Measurements from ENCODE around the gene ZNF469.

The ZNF469 gene

DNA sequence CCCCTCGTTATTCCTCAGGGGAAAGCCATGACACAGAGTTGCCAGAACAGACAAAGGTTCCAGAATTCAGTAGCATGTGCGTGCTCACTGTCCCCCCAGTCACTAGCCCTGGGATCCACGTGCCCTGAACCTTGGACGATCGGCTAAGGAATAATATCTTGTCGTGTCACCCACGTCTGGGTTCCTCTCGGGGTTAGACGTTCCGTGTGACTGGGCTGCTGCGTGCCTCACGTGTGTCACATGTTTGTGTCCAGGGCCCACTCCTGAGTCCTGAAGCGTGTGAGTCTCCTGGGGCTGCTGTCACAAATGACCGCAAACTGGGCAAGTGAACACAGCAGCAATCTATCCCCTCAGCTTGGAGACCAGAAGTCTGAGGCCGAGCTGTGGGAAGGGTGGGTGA is 12.4 kb upstream of the ZNF469 start:
- DNase-seq (ENCODE audit: extremely low read depth, low read depth), result no peak
- TF ChIP-seq, protein P1, sequence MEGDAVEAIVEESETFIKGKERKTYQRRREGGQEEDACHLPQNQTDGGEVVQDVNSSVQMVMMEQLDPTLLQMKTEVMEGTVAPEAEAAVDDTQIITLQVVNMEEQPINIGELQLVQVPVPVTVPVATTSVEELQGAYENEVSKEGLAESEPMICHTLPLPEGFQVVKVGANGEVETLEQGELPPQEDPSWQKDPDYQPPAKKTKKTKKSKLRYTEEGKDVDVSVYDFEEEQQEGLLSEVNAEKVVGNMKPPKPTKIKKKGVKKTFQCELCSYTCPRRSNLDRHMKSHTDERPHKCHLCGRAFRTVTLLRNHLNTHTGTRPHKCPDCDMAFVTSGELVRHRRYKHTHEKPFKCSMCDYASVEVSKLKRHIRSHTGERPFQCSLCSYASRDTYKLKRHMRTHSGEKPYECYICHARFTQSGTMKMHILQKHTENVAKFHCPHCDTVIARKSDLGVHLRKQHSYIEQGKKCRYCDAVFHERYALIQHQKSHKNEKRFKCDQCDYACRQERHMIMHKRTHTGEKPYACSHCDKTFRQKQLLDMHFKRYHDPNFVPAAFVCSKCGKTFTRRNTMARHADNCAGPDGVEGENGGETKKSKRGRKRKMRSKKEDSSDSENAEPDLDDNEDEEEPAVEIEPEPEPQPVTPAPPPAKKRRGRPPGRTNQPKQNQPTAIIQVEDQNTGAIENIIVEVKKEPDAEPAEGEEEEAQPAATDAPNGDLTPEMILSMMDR (IDR thresholded peaks at IDR 0.05; ENCODE audit: low read depth, low read length), result no peak

DNA sequence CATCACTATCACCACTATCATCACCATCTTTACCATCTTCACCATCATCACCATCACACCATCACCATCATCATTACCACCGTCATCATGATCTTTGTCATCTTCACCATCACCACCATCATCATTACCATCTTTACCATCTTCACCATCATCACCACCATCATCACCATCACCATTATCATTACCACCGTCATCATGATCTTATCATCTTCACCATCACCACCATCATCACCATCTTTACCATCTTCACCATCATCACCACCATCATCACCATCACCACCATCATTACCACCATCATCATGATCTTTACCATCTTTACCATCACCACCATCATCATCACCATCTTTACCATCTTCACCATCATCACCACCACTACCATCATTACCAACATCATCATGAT is 10.2 kb upstream of the ZNF469 start:
- TF ChIP-seq, protein P1 (IDR thresholded peaks at IDR 0.05; ENCODE audit: low read depth, low read length), result no peak
- no peak for DNase-seq (ENCODE audit: extremely low read depth, low read depth)

DNA sequence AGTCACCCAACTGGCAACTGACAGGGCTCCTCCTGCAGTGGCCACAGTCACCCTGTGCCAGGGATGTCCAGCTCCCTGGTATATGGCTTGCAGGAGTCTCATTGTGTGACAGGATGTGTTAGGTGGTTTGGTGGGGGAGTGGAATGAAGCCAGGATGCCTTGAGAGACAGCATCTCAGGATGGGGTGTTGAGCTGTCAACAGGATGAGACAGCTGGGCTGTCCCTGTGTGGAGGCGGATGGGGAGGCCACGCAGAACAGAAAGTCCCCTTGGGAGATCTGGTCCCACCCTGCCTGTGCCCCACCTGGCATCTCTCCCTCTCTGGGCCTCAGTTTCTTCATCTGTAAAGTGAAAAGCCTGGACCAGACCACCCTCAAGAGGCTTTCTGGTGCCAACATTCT is 9.5 kb upstream of the ZNF469 start:
- TF ChIP-seq, protein P1 (IDR thresholded peaks at IDR 0.05; ENCODE audit: low read depth, low read length), result no peak
- DNase-seq (ENCODE audit: extremely low read depth, low read depth), result no peak

DNA sequence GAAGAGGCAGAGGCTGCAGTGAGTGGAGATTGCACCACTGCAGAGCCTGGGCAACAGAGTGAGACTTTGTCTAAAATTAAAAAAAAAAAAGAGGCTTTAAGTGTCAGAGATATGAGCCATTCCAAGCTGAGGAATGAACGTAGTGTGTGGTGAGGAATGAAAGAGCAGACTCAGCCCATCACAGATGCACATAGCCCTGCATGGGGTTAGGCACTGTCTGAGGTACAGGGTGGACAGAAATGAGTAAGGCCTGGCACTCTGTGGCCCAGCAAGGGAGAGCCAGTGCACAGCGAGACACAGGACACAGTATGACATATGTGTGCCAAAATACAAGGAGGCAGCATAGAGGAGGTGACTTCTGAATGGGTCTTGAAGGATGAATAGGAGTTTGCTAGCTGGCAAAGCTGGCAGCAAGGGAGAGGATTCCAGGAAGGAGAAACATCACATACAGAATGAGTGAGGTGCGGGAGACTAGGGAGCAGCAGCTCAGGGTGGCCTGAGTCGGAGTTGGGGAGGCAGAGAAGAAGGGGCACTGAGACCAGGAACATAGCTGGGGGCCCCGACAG is 8.7 kb upstream of the ZNF469 start:
- TF ChIP-seq, protein P1 (IDR thresholded peaks at IDR 0.05; ENCODE audit: low read depth, low read length), result no peak
- no peak for DNase-seq (ENCODE audit: extremely low read depth, low read depth)

DNA sequence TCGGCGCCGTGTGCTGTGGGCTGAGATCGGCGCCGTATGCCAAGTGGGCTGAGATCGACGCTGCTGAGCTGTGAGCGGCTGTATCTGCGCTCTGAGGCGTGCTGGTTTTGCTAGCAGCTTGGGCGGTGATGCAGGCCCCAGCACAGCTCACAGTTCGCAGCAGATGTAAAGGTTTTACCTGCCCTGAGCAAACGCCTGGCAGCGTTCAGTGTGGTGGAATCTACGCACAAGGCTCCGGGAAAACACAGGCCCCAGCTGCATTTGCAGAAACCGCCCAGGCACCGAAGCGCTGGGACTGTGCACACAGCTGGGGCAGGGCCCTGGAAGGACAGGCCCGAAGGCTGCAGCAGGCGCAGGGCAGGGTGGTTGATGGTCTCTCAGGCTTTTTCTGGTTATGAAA is 8.0 kb upstream of the ZNF469 start:
- TF ChIP-seq, protein P1 (IDR thresholded peaks at IDR 0.05; ENCODE audit: low read depth, low read length), result no peak
- no peak for DNase-seq (ENCODE audit: extremely low read depth, low read depth)

DNA sequence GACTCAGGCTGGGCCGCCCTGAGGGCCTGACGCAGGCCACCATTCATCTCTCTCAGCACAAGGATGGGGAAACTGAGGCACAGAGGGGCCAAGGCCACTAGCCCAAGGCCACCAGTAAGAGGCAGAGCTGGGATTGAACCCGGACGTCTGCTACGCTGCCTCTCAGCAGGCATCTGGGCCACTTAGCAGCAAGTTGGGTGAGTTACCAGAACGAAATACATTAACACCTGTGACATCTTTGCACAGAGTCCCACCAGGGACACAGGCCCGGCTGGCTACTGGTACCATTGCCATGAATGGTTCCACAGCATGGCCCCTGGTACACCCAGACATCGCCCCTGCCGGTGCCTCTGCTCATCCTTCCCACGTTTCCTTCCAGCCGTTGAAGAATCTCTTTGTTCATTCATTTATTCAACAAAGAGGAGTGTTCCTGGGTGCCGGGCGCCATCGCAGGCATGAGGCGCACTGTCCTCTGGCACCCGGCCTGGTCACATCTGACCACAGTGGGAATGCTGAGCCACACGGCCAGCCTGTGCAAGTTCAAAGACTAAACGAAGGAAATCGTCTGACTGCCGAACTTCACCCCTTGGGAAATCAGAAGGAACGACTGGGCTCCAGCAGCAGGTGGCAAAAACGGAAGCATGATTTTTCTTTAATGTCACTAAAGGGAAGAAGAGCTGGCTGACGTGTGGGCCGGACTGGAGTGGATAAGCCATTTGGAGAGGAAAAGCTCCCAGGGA is 7.4 kb upstream of the ZNF469 start:
- TF ChIP-seq, protein P1 (IDR thresholded peaks at IDR 0.05; ENCODE audit: low read depth, low read length), result no peak
- no peak for DNase-seq (ENCODE audit: extremely low read depth, low read depth)

DNA sequence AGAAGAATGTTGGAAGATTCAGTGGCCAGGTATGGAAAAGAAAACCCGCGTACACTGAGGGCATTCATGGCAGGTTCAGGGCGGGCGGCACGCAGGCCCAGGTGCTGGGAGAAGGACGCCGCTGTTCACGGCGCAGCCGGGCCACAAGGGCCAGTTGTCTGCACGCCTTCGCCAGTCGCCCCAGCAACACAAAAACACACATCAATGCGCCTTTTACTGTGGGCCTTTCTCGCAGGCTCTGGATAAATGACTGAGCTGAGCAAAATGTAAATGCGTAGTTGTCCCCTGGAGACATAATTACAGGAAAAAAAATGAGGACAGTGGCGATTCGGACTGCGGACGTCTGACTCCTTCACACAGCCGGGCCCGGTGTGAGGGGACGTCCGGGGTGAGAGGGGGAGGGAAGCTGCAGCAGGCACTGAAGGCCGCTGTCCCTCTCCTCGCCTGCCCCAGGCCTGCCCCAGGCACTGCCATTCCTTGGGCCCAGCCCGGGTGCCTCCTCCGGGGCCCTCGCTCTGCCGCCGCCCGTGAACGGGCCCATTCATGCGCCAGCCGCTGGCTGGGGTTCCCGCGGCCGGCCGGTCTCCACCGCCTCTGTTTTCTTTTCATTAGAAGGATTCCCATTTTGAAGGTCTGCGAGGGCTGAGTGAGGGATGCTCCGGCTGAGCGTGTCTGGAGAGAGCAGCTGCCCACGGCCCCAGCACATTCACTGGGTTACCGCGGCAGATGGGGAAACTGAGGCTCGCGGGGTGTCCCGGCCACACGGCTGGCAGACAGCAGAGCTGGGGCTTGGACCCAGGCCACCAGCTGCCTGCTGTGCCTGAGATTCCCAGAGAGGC is 6.5 kb upstream of the ZNF469 start:
- DNase-seq (ENCODE audit: extremely low read depth, low read depth), result no peak
- TF ChIP-seq, protein P1 (IDR thresholded peaks at IDR 0.05; ENCODE audit: low read depth, low read length), result no peak
